Uterus (tissue), 2 donors: ENCODE data around the gene GYG2.

Experiments used
- POLR2A ChIP-seq, 2 donors: fragments of 450-650 bp; IDR thresholded peaks; one replicate each; pipeline ENCODE4 v1.6.1; 2016; ENCODE audit warnings: antibody characterized with exemption in 2 of 2, mild to moderate bottlenecking in 1 of 2, moderate library complexity in 1 of 2
- TF ChIP-seq, protein P1 (sequence below), 4 experiments: fragments of 200-600 bp in 2 of 4; fragments of 450-650 bp in 2 of 4; sonication (generic) in 2 of 4; IDR thresholded peaks; one replicate each; pipeline ENCODE4 v1.5.1; 2016 to 2019; ENCODE audit warnings: antibody characterized with exemption in 4 of 4, mild to moderate bottlenecking in 2 of 4, moderate library complexity in 1 of 4

- TF ChIP-seq, protein P1, sequence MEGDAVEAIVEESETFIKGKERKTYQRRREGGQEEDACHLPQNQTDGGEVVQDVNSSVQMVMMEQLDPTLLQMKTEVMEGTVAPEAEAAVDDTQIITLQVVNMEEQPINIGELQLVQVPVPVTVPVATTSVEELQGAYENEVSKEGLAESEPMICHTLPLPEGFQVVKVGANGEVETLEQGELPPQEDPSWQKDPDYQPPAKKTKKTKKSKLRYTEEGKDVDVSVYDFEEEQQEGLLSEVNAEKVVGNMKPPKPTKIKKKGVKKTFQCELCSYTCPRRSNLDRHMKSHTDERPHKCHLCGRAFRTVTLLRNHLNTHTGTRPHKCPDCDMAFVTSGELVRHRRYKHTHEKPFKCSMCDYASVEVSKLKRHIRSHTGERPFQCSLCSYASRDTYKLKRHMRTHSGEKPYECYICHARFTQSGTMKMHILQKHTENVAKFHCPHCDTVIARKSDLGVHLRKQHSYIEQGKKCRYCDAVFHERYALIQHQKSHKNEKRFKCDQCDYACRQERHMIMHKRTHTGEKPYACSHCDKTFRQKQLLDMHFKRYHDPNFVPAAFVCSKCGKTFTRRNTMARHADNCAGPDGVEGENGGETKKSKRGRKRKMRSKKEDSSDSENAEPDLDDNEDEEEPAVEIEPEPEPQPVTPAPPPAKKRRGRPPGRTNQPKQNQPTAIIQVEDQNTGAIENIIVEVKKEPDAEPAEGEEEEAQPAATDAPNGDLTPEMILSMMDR (IDR thresholded peaks at IDR 0.05): no peak
- no peak for TF ChIP-seq POLR2A (IDR thresholded peaks at IDR 0.05)
These were observed 79.5 kb downstream of the GYG2 start for GRCh38 chrX:2908125-2908685.
